ENCODE results near the gene C2orf78.

DNA sequence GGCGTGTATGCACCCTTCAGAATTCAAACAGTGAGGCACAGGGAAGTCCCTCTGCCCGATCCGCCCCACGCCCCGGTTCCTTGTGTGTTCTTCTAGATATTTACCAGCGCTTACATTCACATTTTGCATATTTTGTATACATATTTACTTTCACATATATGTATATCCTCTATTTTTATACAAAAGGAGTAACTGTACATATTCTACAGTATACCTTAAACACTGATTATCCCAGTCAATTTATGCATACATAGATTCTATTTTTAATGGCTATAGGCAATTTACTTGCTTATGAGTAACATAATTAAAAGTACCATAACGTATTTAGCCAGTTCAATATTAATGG lies 3.8 kb upstream of the C2orf78 start:
- TF ChIP-seq XRCC5 (IDR thresholded peaks at IDR 0.05; ENCODE audit: low read depth, low read length) (no peak), SIRT6 (IDR thresholded peaks at IDR 0.05; ENCODE audit: low read depth, low read length) (no peak), AFF4 (CRISPR knock-in tag; IDR thresholded peaks at IDR 0.05) (no peak), BACH1 (tag; IDR thresholded peaks at IDR 0.05) (no peak), RERE (CRISPR knock-in tag; IDR thresholded peaks at IDR 0.05; ENCODE audit: borderline replicate concordance) (no peak), ZKSCAN1 (IDR thresholded peaks at IDR 0.05; ENCODE audit: low read depth, low read length) (no peak), ZNF274 (IDR thresholded peaks at IDR 0.05; ENCODE audit: borderline replicate concordance, low read depth, low read length) (no peak), TEAD4 (IDR thresholded peaks at IDR 0.05; ENCODE audit: low read length) (no peak), TEAD4 (CRISPR knock-in tag; IDR thresholded peaks at IDR 0.05; ENCODE audit: borderline replicate concordance) (no peak)
- TF ChIP-seq, protein P1, sequence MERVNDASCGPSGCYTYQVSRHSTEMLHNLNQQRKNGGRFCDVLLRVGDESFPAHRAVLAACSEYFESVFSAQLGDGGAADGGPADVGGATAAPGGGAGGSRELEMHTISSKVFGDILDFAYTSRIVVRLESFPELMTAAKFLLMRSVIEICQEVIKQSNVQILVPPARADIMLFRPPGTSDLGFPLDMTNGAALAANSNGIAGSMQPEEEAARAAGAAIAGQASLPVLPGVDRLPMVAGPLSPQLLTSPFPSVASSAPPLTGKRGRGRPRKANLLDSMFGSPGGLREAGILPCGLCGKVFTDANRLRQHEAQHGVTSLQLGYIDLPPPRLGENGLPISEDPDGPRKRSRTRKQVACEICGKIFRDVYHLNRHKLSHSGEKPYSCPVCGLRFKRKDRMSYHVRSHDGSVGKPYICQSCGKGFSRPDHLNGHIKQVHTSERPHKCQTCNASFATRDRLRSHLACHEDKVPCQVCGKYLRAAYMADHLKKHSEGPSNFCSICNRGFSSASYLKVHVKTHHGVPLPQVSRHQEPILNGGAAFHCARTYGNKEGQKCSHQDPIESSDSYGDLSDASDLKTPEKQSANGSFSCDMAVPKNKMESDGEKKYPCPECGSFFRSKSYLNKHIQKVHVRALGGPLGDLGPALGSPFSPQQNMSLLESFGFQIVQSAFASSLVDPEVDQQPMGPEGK (CRISPR knock-in tag; IDR thresholded peaks at IDR 0.05; ENCODE audit: borderline replicate concordance) = no peak
